VCaP (cell line): Measurements from ENCODE around the gene MORC1.

Experiments
- H3K27ac ChIP-seq: fragments of 450-650 bp; 2 replicates; pipeline ENCODE4 v1.5.1; 2017
- CTCF ChIP-seq: fragments of 450-650 bp; conservative IDR thresholded peaks from 2 replicates; pipeline ENCODE4 v1.5.1; 2017; ENCODE audit warnings: mild to moderate bottlenecking, moderate library complexity

MORC1 gene

GRCh38 chr3:108940568-108941263 lies 177.2 kb downstream of the MORC1 start:
- H3K27ac ChIP-seq, result no peak overlapping the region
- no peak for TF ChIP-seq CTCF

GRCh38 chr3:108940166-108940565 lies 177.8 kb downstream of the MORC1 start:
- TF ChIP-seq CTCF, result no peak
- H3K27ac ChIP-seq, result no peak overlapping the region

DNA sequence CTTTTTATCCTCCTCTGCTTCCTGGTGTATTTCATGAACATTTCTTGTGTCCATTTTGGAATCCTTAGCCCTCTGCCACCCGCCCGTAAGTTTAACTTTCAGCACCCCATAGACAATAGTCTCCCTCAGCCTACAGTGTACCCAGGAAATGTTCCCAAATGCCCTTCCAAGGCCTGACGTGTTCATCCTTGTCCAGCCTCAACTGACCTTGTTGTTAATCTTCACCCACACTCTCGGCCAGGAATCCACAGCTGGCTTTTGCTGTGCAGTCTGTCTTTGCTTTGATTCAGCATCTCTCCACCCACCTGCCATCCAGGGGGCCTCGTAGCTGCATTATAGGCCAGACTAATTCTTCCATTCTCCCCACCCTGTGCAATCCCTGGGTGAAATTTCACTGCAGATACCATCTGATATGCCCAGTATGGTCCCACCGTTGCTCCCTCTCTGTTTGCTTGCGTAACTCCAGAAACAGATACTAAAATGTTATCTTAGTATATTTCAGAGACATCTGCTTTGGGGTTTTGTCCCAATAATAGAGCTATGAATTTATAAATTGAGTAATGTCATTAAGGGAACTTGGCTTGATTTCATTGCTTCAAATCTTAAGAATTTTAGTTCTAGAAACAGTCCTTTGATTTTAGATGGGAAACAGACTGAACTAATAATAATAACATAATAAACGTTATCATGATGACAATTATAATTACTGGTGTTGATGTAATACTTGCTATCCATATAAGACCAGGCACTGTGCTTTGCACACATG lies 180.8 kb downstream of the MORC1 start:
- TF ChIP-seq CTCF, result no peak
- no peak overlapping the region for H3K27ac ChIP-seq

DNA sequence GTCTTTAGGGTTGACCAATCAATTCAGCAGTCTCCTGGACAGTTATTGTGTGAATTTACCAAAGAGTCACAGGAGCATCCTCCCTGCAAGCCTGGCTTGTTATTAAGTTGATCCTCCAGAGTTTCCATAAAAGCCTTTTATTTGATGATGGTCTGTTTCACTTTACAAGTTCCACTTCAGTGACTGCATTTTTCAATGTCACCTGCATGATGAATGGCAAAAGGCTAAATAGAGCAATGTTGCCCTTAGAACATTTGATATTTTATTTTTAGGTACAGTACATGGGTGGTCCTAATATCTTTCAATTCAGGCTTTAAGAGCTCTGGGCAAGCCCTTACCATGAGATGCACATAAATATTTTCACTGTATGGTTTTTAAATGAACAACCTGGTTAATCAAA lies 186.9 kb downstream of the MORC1 start:
- TF ChIP-seq CTCF, result no peak
- H3K27ac ChIP-seq, result no peak overlapping the region

GRCh38 chr3:108918866-108919265 lies 199.1 kb downstream of the MORC1 start:
- no peak for TF ChIP-seq CTCF

DNA sequence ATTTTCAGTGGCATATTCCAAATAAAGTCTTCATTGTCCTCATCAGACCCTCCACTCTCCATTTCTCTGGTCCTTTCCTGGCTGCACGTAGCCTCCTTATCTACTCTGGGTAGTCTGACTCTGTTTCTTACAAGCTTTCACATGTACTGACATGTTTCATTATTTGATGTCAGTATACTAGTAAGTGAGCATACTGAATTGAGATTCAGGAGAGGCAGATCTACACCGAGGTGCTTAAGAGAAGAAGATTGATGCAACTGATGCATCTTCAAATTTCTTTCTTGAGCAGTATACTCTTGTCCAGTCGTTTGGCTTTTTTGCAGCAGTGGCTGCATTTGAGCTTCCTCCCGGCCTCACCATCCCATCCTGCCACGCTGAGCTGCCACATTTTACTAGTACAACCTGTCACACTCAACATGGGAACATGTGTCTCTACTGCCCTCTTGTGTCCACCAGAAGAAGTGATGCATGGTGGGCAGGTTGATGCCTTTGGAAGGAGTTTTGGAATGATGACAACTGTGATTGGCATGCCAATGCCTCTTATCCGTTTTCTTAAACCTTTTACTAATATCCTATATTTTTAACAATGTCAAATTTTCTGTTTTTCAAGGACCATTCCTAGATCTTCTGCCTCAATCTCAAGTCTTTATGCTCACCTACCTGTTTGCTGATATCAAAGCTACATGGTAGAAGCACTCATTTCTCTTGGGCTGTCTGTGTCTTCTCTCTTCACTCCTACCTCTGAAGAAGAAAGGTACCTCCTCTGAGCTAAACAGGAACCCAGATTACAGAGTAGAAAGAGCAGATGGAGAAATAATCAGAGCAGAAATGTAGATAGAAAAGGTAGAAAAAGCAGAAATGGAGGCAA lies 202.9 kb downstream of the MORC1 start:
- no peak overlapping the region for H3K27ac ChIP-seq
- peak; percentile 91 for TF ChIP-seq CTCF

More at GRCh38 chr3:108918866-108919265, 199.1 kb downstream of the MORC1 start:
- H3K27ac ChIP-seq, result no peak overlapping the region

- H3K27ac ChIP-seq, result no peak overlapping the region
Measured at GRCh38 chr3:108909799-108910198, 208.1 kb downstream of the MORC1 start.

More at GRCh38 chr3:108909799-108910198, 208.1 kb downstream of the MORC1 start:
- TF ChIP-seq CTCF, result no peak
